H1 (cell line): ENCODE measurements around the gene VAV2. TPM values are rescaled to one million over a fixed set of nuclear protein-coding genes. Genes with fewer than 3 reads are reported as not detected.

Source experiments
- CTCF ChIA-PET: fragments of 300-600 bp; sonication (Branson Sonifier 250); formaldehyde crosslinking; loops from one replicate; lab custom pipeline; 2021; ENCODE audit not compliant: partially characterized antibody; lab: Charles Lee
- POLR2A ChIA-PET: fragments of 300-600 bp; sonication (Branson Sonifier 250); formaldehyde crosslinking; loops from one replicate; lab custom pipeline; 2021; ENCODE audit warnings: inconsistent platforms; ENCODE audit not compliant: partially characterized antibody; lab: Charles Lee
- DNase-seq, 2 experiments: peaks; one replicate each; pipeline versions ENCODE4 v3.0.0 to v3.0.0-alpha.2; 2010 to 2022; ENCODE audit warnings: low spot score in 2 of 2, low read depth in 1 of 2, mixed read lengths in 1 of 2
- FAIRE-seq: peaks from 2 replicates; lab custom pipeline; 2011; peaks lifted over from hg19 to GRCh38; lab: Jason Lieb, UNC
- H2AFZ ChIP-seq: 2 replicates; pipeline ENCODE4 v1.8.1; 2012; ENCODE audit warnings: low read length, inconsistent platforms
- H2AK5ac ChIP-seq: 2 replicates; pipeline ENCODE4 v1.6.1; 2013; ENCODE audit warnings: low read depth, low read length
- H2BK120ac ChIP-seq: replicated peaks from 2 replicates; pipeline ENCODE3; 2013; ENCODE audit warnings: low read depth, low read length, inconsistent platforms
- H2BK12ac ChIP-seq: 2 replicates; pipeline ENCODE4 v1.6.1; 2013; ENCODE audit warnings: low read depth, low read length
- H2BK15ac ChIP-seq: 2 replicates; pipeline ENCODE4 v1.6.1; 2013; ENCODE audit warnings: low read length
- H2BK20ac ChIP-seq: 2 replicates; pipeline ENCODE4 v1.6.1; 2013; ENCODE audit warnings: low read length
- H2BK5ac ChIP-seq: 2 replicates; pipeline ENCODE4 v1.6.1; 2013; ENCODE audit warnings: low read depth, low read length
- H3K14ac ChIP-seq: 2 replicates; pipeline ENCODE4 v1.6.1; 2013; ENCODE audit warnings: inconsistent platforms; ENCODE audit not compliant: insufficient read length
- H3K18ac ChIP-seq: 2 replicates; pipeline ENCODE4 v1.6.1; 2013; ENCODE audit warnings: low read length; ENCODE audit errors: extremely low read depth
- H3K23ac ChIP-seq: 2 replicates; pipeline ENCODE4 v1.6.1; 2013; ENCODE audit warnings: inconsistent platforms; ENCODE audit not compliant: insufficient read length
- H3K23me2 ChIP-seq: 2 replicates; pipeline ENCODE4 v1.6.1; 2013; ENCODE audit warnings: low read depth, low read length
- H3K27ac ChIP-seq: 2 replicates; pipeline ENCODE4 v1.6.1; 2011; ENCODE audit warnings: low read depth, low read length, inconsistent platforms
- H3K27me3 ChIP-seq, 4 experiments: replicated peaks in 1 of 4; 1 replicate in 1 of 4; 2 replicates in 3 of 4; pipeline versions ENCODE4 v1.6.1 to v1.8.1; 2011 to 2013; ENCODE audit warnings: low read length in 3 of 4, mild to moderate bottlenecking in 3 of 4, inconsistent platforms in 2 of 4, mixed read lengths in 2 of 4, moderate library complexity in 1 of 4; ENCODE audit not compliant: control insufficient read depth in 3 of 4, insufficient read depth in 3 of 4; ENCODE audit errors: extremely low read depth in 1 of 4
- H3K36me3 ChIP-seq, 4 experiments: 2 replicates each; pipeline versions ENCODE4 v1.6.1 to v1.8.1; 2011 to 2013; ENCODE audit warnings: mild to moderate bottlenecking in 4 of 4, low read length in 3 of 4, moderate library complexity in 2 of 4, control low read depth in 1 of 4, inconsistent platforms in 1 of 4; ENCODE audit not compliant: insufficient read depth in 4 of 4, control insufficient read depth in 2 of 4
- H3K4ac ChIP-seq: replicated peaks from 2 replicates; pipeline ENCODE3; 2013; ENCODE audit warnings: low read length, low read depth, mixed read lengths, inconsistent platforms; ENCODE audit not compliant: insufficient read length
- H3K4me1 ChIP-seq, 4 experiments: replicated peaks in 1 of 4; 1 replicate in 1 of 4; 2 replicates in 3 of 4; pipeline versions ENCODE4 v1.6.1 to v1.8.1; 2011 to 2013; ENCODE audit warnings: low read length in 3 of 4, inconsistent platforms in 2 of 4, mixed read lengths in 1 of 4; ENCODE audit not compliant: insufficient read depth in 4 of 4, control insufficient read depth in 3 of 4
- H3K4me2 ChIP-seq, 2 experiments: 2 replicates each; pipeline versions ENCODE4 v1.6.1 to v1.8.1; 2011 to 2013; ENCODE audit warnings: low read depth in 2 of 2, low read length in 2 of 2, control low read depth in 1 of 2, inconsistent platforms in 1 of 2, mild to moderate bottlenecking in 1 of 2; ENCODE audit not compliant: insufficient read depth in 1 of 2
- H3K4me3 ChIP-seq, 4 experiments: fragments of 200-600, 300-600 bp in 1 of 4; sonication (generic), shearing (Covaris generic), sonication (Bioruptor Twin) in 1 of 4; 2 replicates each; pipeline versions ENCODE4 v1.5.1 to v1.8.1; 2011 to 2016; ENCODE audit warnings: low read length in 4 of 4, low read depth in 3 of 4, control low read depth in 2 of 4, inconsistent platforms in 2 of 4, mild to moderate bottlenecking in 2 of 4, mixed read lengths in 1 of 4, moderate library complexity in 1 of 4; ENCODE audit not compliant: insufficient read depth in 2 of 4; ENCODE audit errors: extremely low read depth in 1 of 4
- H3K56ac ChIP-seq: replicated peaks from 2 replicates; pipeline ENCODE3; 2013; ENCODE audit warnings: low read depth, mild to moderate bottlenecking, mixed read lengths, low read length, inconsistent platforms; ENCODE audit not compliant: insufficient read length
- H3K79me1 ChIP-seq: 2 replicates; pipeline ENCODE4 v1.6.1; 2013; ENCODE audit warnings: low read depth, low read length, control low read depth
- H3K79me2 ChIP-seq, 2 experiments: 2 replicates each; pipeline versions ENCODE4 v1.6.1 to v1.8.1; 2012 to 2013; ENCODE audit warnings: low read length in 2 of 2, mild to moderate bottlenecking in 2 of 2, inconsistent platforms in 1 of 2; ENCODE audit not compliant: insufficient read depth in 2 of 2, control insufficient read depth in 1 of 2
- H3K9ac ChIP-seq, 4 experiments: replicated peaks in 1 of 4; 1 replicate in 1 of 4; 2 replicates in 3 of 4; pipeline versions ENCODE4 v1.6.1 to v1.8.1; 2011 to 2013; ENCODE audit warnings: low read depth in 3 of 4, low read length in 3 of 4, control low read depth in 2 of 4, mild to moderate bottlenecking in 2 of 4, moderate library complexity in 2 of 4, inconsistent platforms in 1 of 4; ENCODE audit errors: extremely low read depth in 1 of 4
- H3K9me3 ChIP-seq, 2 experiments: 2 replicates each; pipeline versions ENCODE4 v1.6.1 to v1.8.1; 2012 to 2013; ENCODE audit warnings: mild to moderate bottlenecking in 2 of 2, moderate library complexity in 2 of 2, control low read depth in 1 of 2, inconsistent platforms in 1 of 2, low read depth in 1 of 2, low read length in 1 of 2, mixed read lengths in 1 of 2; ENCODE audit not compliant: insufficient read depth in 2 of 2
- H4K20me1 ChIP-seq, 2 experiments: replicated peaks in 1 of 2; 2 replicates each; pipeline versions ENCODE3 to v1.8.1; 2011 to 2013; ENCODE audit warnings: inconsistent platforms in 2 of 2, low read length in 2 of 2, mild to moderate bottlenecking in 1 of 2; ENCODE audit not compliant: insufficient read depth in 2 of 2, control insufficient read depth in 1 of 2
- H4K5ac ChIP-seq: 2 replicates; pipeline ENCODE4 v1.6.1; 2013; ENCODE audit warnings: low read length, low read depth, mixed read lengths, inconsistent platforms; ENCODE audit not compliant: insufficient read length
- H4K8ac ChIP-seq: 2 replicates; pipeline ENCODE4 v1.8.0; 2013; ENCODE audit warnings: mild to moderate bottlenecking, moderate library complexity, low read length, inconsistent platforms; ENCODE audit not compliant: insufficient read depth; ENCODE audit errors: extremely low read depth
- H4K91ac ChIP-seq: replicated peaks from 2 replicates; pipeline ENCODE3; 2013; ENCODE audit warnings: low read length, mixed read lengths, inconsistent platforms; ENCODE audit not compliant: insufficient read length
- ASH2L ChIP-seq: fragments of 200-600, 300-600 bp; sonication (generic); IDR thresholded peaks from one replicate; pipeline ENCODE4 v1.7.1; 2017; ENCODE audit warnings: low read length
- BCL11A ChIP-seq, 2 experiments: IDR thresholded peaks; one replicate each; pipeline ENCODE4 v1.6.1; 2011; ENCODE audit warnings: low read depth in 2 of 2, low read length in 2 of 2, mild to moderate bottlenecking in 2 of 2
- CEBPB ChIP-seq: IDR thresholded peaks from 2 replicates; pipeline ENCODE4 v1.6.1; 2012; ENCODE audit warnings: low read depth, low read length
- CTCF ChIP-seq, 3 experiments: IDR thresholded peaks; 1 replicate in 2 of 3; 2 replicates in 1 of 3; pipeline versions ENCODE4 v1.5.1 to v1.6.1; 2011; ENCODE audit warnings: low read length in 3 of 3, mild to moderate bottlenecking in 3 of 3, inconsistent platforms in 2 of 3, low read depth in 1 of 3, moderate library complexity in 1 of 3; ENCODE audit not compliant: insufficient read depth in 1 of 3; ENCODE audit errors: control extremely low read depth in 1 of 3
- KDM1A ChIP-seq: fragments of 200-600, 300-600 bp; sonication (generic); IDR thresholded peaks from 2 replicates; pipeline ENCODE4 v1.7.1; 2016; ENCODE audit warnings: mild to moderate bottlenecking, low read length, borderline replicate concordance
- KDM5A ChIP-seq: fragments of 200-600 bp; IDR thresholded peaks from 2 replicates; pipeline ENCODE4 v1.7.1; 2012; ENCODE audit warnings: mild to moderate bottlenecking, low read length, inconsistent platforms, mixed read lengths
- POU5F1 ChIP-seq: IDR thresholded peaks from 2 replicates; pipeline ENCODE4 v1.6.1; 2011; ENCODE audit warnings: low read depth, mild to moderate bottlenecking, low read length, moderate library complexity
- RXRA ChIP-seq: IDR thresholded peaks from 2 replicates; pipeline ENCODE4 v1.6.1; 2011; ENCODE audit warnings: low read depth, mild to moderate bottlenecking, low read length, moderate library complexity; ENCODE audit not compliant: insufficient read depth
- SIN3A ChIP-seq, 2 experiments: IDR thresholded peaks in 1 of 2; conservative IDR thresholded peaks in 1 of 2; 2 replicates each; pipeline ENCODE4 v1.6.1; 2011 to 2012; ENCODE audit warnings: low read length in 2 of 2, improper control_type of control experiment in 1 of 2, low read depth in 1 of 2, mild to moderate bottlenecking in 1 of 2
- SIX5 ChIP-seq: IDR thresholded peaks from 2 replicates; pipeline ENCODE4 v1.6.1; 2011; ENCODE audit warnings: mild to moderate bottlenecking, low read depth, low read length
- SP4 ChIP-seq: IDR thresholded peaks from 2 replicates; pipeline ENCODE4 v1.6.1; 2012; ENCODE audit warnings: low read length, inconsistent platforms
- WGBS, 2 experiments: shearing (Covaris generic) in 1 of 2; methylation state at CpG; one replicate each; pipeline versions ENCODE4 v1.1.6 to v1.1.7; 2013 to 2015; ENCODE audit warnings: low lambda C conversion rate in 2 of 2, mixed read lengths in 2 of 2, inconsistent platforms in 1 of 2, low coverage in 1 of 2, missing lambda C conversion rate in 1 of 2; ENCODE audit not compliant: insufficient replicate concordance in 2 of 2, insufficient coverage in 1 of 2, insufficient read length in 1 of 2; ENCODE audit errors: extremely low coverage in 1 of 2, missing lambda C conversion rate in 1 of 2; 5-methylcytosine and 5-hydroxymethylcytosine counted together
- polyA plus RNA-seq, 7 experiments: library from polyadenylated mRNA; depleted of rRNA in 3 of 7; stranded (reverse) in 5 of 7; unstranded in 2 of 7; fragments of >200 nt in 5 of 7; fragments of 200-250 nt in 2 of 7; gene quantifications; 1 replicate in 5 of 7; 2 replicates in 1 of 7; 4 replicates in 1 of 7; pipeline versions ENCODE4 v1.2.1 to v1.2.3, GENCODE V29; 2011 to 2013; ENCODE audit warnings: missing spikeins in 2 of 7, mixed read lengths in 2 of 7
- total RNA-seq: library from RNA; stranded (reverse); fragmentation: NEBNext Ultra II Directional; extraction: Animal tissue kit (Norgen Biotek cat#: 25700); gene quantifications from 2 replicates; pipeline ENCODE4 v1.2.1, GENCODE V29; 2021

The VAV2 gene
- total and polyA plus RNA-seq, 2 of the 8 experiments (the other 6 are each of a cell fraction or from before 2014, with no cell fraction given), result 13.6 to 37.6 TPM

- H3K56ac ChIP-seq, result no peak overlapping the region
- POLR2A ChIA-PET, result interaction anchor here (0.6 kb wide), 1 partner anchor 9 kb away, joined by 3 read pairs; no protein-coding TSS in a partner anchor
Measured at GRCh38 chr9:133951265-133951664, 40.9 kb downstream of the VAV2 start.

More at GRCh38 chr9:133951265-133951664, 40.9 kb downstream of the VAV2 start:
- Histone ChIP-seq H4K8ac (no peak overlapping the region), H3K79me2 (peaks cover 0 to 74% of the 10 kb centered on the region in 2 experiments; a peak in 2 of 4 replicates), H3K4me1 (peaks cover 5 to 20% (median 14%) of the 10 kb centered on the region in 4 experiments), H3K23me2 (0 out of 2 replicates have a peak, but pooled peaks cover 3% of the 10 kb centered on the region), H3K27me3 (no peaks in the 10 kb centered on the region), H2BK120ac (no peak overlapping the region), H3K4ac (no peak overlapping the region), H2BK20ac (no peak overlapping the region), H2AFZ (no peak overlapping the region), H2BK5ac (no peak overlapping the region), H3K27ac (no peak overlapping the region), H3K18ac (no peak overlapping the region), H2BK15ac (no peak overlapping the region), H3K14ac (no peak overlapping the region), H3K79me1 (peaks cover 12% of the 10 kb centered on the region; the same call in 1 of the 2 replicates), H3K23ac (no peak overlapping the region), H4K20me1 (peaks cover 14 to 15% of the 10 kb centered on the region in 2 experiments), H3K4me2 (no peak overlapping the region), H3K9ac (no peak overlapping the region), H4K5ac (no peak overlapping the region), H2BK12ac (no peak overlapping the region), H4K91ac (no peak overlapping the region), H3K9me3 (no peaks in the 10 kb centered on the region), H2AK5ac (no peak overlapping the region), H3K4me3 (no peak overlapping the region), H3K36me3 (no peaks in the 10 kb centered on the region)
- TF ChIP-seq RXRA, result no peak
- TF ChIP-seq SIN3A (conservative IDR thresholded peaks at IDR 0.05 in 1 of 2, IDR thresholded peaks at IDR 0.05 in 1 of 2; ENCODE audit: low read depth in 1 of 2, low read length in 2 of 2), result no peak
- TF ChIP-seq CTCF (IDR thresholded peaks at IDR 0.05; ENCODE audit: control extremely low read depth in 1 of 3, insufficient read depth in 1 of 3, low read depth in 1 of 3, low read length in 3 of 3), result no peak
- TF ChIP-seq KDM1A, result no peak
- TF ChIP-seq CEBPB, result no peak
- TF ChIP-seq SIX5, result no peak
- no peak for TF ChIP-seq POU5F1
- TF ChIP-seq KDM5A, result no peak
- no peak for TF ChIP-seq SP4
- TF ChIP-seq ASH2L, result no peak
- TF ChIP-seq BCL11A (IDR thresholded peaks at IDR 0.05; ENCODE audit: low read depth in 2 of 2, low read length in 2 of 2), result no peak
- 92% methylated on average over 8 of the region's 8 CpGs; no CpG with 5 or more reads in 1 of the 2 experiments for WGBS, 2 experiments
- FAIRE-seq, result no peak
- DNase-seq, result no peak
- CTCF ChIA-PET, result interaction anchor here (1.0 to 2.8 kb wide), 6 partner anchors 10 to 169 kb away, joined by 3 to 8 read pairs (median 3); no protein-coding TSS in a partner anchor
